GM21367 (cell line): ENCODE results near the gene CCDC57.

ENCODE experiments used
- ATAC-seq: cut with Tn5 transposase; IDR thresholded peaks from one replicate; pipeline ENCODE4 v1.9.1; 2021; ENCODE audit not compliant: unreplicated experiment

CCDC57 gene

DNA sequence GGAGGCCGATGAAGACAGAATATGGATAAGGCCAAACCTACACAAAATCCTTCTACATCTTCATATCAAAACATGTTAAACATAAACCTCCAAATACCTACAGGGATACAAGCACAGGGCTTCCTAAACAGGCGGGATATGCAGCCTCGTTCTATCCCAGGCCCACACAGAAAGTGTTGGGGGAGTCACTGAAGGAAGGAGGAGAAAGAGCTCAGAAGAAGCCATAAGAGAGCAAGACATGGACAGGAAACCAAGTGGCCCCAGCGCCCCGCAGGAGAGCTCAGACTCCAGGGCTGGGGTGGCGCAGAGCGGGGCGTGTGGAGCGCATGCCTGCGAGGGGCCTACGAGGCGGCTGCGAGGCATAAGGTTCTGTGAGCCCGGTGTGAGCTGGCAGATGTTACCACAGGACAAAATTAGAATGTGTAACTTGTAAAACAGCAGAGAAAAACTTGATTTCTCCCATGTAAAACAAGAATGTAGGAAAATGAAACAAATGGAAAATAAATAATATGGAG is 103.6 kb downstream of the CCDC57 start:
- ATAC-seq = no peak

DNA sequence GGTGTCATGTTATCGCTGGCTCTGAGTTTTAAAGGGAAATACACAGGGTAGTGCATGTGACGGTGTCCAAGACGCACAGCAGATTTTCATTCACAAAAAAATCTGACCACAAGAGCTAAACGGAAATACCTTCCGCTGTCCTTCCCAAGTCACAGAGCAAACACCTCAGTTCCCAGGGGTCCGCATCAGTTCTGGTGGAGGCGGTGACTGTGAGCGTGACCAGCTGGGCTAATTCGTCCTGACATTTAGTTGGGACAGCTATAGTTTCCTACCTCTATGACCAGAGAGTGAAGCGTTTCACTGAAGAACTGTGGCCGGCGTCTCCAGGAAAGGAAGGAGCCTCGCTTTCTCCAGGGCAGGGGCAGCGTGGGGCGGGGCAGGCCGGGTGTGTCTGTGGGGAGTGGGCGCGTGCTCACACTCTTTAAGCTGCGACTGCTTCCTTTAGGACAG is 104.1 kb downstream of the CCDC57 start:
- ATAC-seq = no peak

DNA sequence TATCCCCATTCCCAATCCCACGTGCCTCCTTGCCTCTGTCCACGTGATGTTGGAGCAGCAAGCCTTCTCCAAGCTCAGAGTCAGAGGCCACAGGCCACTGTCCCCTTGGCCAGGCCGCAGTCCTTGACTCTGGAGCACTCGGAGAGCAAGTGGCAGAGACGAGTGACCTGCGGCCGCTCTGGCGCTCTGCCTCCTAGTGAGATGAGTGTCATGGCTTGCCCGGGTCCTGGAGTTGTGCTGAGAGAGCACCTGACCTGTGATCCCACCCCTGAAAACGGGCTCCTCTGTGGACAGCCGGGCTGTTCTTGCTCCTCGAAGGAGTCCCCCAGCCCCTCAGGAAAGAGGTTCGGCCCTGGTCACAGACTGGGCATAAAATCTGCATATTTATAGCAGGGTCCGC is 104.6 kb downstream of the CCDC57 start:
- no peak for ATAC-seq

DNA sequence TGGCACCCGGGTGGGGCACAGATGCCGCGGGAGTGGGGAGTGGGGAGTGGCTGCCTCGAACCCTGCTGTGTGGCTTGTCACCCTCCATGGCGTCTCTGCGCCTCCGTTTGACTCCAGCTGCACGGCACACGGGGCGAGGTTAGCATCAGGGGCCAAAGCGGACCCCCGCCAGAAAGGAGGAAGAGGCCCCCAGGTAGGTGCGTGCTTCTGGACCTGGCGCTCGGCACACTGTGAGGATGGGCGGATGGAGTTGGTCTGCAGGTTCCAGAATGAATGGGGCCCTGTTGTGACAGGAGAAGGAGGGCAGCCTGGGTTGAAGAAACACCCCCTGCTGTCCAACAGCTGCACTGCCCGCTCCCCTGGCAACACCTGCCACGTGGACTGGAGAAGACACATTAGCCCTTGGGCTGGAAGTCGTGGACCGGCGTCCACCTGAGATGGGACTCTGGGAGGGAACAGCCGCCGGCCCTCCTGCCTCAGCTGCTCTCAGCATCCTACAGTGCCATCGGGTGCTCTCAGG is 105.2 kb downstream of the CCDC57 start:
- no peak for ATAC-seq

DNA sequence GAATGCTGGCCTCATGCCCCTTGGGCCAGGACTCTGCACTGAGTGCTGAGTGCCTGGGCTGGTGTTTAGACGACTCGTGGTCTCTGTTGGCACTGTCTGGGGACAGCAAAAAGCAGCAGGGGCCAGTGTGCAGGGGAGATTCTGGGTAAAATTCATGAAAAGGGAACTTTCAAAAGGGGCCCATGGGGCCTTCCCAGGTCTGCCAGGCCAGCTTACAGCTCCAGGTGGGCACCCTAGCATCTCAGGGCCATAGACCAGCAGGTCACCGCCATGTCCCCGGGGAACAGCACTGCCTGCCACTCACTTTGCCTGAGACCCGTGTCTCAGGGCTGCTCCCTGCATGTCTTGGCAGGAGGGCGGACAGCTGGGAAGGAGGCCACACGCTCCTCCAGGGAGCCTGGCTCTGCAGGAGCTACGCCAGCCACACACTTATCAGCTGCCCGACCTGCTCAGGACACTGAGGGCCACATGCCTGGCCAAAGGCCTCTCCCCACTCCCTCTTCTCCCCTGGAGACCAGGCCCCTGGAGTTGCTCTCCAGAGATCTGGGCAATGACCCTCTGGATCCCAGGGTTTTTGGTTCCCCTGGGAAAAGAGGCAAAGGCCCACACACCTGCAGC is 105.8 kb downstream of the CCDC57 start:
- ATAC-seq = no peak

DNA sequence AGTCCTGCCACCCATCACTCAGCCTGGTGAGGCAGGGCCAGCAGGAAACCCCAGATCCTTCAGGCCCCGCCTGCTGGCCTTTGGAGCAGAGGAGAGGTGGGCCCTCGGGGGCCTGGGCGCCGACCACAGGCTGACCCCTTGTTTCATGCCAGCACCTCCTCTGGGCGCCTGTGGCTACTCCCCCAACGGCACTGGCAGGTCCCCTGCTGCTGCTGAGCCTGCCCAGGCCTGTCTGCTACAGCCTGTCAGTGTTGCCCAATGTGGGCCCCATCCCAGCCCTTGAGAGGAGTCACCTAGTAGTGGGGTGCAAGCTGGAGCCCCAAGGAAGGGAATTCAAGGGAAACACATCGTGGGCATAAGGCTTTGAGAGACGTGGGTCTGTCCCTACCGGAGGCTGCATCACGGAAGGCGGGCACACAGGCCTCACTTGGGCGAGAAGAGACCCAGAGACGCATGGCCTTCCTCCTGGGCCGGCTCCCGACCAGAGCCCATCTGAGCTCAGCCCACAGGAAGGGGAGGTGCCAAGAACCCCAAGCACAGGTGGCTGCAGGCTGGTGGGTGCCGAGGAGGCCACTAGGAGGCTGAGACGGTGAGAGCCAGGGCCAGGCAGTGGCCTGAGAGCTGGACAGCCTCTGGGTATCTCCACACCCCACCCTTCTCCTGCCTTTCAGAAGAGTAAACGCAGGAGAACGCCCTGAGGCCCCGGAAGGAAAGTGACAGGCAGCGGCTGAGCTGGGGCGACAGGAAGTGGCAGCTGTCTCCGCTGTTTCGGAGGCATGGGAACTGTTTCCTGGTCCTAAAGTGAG is 106.6 kb downstream of the CCDC57 start:
- peak; percentile 57 for ATAC-seq

DNA sequence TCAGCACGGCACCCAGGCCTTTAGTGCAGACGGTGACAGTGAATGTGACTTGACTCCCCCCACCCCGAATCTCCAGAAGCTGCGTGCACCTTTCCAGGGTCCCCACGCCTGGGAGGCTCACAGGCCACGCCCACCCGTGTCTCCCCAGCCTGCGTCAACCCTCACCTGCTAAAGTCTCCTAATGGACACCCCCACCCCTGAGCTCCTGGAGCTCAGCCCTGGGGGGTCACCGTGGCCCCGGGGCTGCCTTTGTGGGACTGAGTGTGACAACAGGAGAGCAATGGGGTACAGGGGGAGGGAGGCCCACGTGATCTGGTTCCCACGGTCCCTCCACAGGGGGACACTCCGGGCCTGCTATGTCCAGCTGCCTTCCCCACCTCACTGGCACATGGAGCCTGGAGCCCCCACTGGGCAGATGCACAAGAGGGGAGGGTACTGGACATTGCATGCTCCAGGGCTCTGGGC is 107.2 kb downstream of the CCDC57 start:
- no peak for ATAC-seq

DNA sequence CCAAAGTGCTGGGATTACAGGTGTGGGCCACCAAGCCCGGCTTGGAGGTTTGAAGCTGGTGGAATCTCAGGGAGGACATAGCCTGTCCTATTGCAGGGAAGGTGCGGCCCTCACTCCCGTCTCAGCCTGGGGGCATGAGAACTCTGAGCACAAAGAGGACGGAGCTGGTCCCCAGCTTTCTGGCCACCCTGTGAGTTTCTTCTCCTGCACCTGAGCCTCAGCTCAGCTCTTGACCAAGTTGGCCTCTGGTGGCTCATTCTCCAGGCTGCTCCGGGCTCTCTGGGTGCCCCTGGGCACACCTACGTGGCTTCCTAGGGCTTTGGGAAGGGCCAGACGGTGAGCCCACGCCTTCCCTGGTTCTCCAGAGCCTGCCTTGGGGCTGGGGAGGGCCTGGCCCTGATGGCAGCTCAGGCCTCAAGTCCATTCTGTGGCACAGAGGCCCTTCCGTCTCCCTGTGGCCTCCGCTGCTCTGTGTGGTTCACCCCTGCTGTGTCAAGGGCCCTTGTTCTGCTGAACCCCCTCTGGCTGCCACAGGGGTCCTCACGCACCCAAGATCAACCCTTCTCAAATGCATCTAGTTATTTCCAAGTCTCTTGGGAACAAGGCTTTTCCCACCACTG is 107.7 kb downstream of the CCDC57 start:
- ATAC-seq = no peak

DNA sequence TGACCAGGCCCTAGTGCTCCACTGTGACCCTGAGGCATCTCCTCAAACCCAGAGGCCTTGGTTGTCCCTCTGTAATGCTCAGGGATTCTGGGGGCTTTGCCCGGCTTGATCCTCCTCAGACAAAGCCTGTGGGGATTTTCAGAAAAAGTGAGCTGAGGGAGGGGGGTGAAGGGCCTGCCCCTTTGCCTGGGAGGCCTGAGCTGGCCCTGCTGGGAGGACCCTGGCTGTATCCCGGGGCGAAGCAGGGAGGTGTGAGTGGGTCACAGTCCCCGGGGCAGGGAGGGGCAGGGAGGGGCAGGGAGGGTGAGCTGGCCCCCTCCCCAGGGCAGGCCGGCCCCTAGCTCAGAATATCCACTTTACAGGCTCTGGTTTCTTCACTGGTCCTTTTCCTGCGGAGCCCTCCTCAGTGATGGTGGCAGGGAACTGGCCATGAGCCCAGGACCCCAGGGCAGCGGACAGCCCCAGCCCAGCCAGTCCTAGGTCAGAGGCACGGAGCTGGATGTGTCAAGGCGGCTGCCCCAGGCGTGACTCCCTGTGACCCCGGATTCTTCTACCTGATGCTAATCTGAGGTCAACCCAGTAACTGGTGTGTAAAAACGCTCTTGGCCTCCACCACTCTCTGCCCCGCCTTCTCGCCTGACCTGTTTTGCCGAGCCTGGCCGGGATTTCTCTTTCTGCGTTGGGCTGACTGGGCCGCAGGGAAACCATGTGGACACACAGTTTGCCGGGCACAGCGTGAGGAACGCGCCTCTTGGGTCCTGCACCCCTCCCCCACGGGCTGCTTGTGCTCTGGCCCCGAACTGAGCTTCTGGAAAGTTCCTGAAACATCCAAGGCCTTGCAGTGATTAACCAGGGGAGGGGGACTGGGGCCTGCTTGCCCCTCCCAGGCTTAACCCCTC is 108.8 kb downstream of the CCDC57 start:
- ATAC-seq = no peak

DNA sequence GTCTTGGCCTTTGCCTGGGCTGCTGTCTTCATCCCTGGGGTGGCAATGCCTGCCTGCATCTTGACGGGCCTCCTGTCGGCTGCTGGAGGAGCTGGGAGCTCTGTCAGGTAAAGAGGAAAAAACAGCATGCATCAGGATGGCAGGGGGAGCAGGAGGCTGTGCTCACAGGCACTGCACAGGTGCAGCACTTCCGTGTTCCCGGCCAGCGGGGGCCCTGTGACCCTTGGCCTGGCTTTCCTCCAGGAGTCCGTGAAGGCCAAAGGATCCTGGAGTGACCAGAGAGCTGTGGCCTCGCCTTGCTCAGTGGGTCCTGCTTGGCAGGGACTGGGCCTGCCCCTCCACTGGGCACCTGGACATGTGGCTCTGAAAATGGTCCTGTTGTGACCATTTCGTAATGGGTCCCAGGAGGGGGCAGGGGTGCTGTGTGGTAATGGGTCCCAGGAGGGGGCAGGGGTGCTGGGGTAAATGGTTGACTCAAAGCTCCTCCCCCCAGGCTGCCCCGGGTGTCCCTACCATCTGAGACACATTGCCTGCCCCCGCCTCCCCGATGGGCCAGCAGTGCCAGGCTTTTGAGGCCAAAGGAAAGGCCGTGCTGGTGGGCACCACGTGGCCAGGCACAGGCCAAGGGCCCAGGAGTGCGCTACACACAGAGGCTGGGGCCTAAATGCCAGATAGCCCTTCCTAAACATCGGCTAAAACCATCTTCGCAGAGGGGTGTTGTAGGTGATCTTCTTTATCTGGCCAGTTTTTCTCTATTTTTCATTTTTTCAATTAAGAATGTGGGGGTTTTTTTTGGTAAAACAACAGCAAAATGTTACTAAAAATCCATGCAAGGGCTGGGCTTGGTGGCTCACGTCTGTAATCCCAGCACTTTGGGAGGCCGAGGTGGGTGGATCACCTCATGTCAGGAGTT is 110.6 kb downstream of the CCDC57 start:
- no peak for ATAC-seq

DNA sequence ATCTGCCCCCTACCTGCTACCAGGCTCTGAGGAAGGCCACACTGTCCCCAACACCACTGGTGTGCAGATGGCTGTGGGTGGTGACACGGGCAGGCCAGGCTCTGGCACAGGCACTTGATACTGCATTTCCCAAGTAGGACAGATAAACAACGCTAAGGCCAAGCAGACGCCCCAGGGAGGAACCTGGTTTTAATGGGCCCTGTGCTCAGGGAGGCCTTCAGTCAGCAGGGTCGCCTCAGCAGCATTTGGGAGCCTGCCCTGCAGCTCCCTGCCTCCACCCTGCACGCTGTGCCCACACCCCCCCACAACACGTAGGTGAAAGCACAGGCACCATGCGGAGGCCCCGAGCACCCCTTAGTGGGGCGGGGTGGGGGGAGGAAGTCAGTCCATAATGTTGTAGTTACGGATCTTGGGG is 111.3 kb downstream of the CCDC57 start:
- ATAC-seq = no peak

DNA sequence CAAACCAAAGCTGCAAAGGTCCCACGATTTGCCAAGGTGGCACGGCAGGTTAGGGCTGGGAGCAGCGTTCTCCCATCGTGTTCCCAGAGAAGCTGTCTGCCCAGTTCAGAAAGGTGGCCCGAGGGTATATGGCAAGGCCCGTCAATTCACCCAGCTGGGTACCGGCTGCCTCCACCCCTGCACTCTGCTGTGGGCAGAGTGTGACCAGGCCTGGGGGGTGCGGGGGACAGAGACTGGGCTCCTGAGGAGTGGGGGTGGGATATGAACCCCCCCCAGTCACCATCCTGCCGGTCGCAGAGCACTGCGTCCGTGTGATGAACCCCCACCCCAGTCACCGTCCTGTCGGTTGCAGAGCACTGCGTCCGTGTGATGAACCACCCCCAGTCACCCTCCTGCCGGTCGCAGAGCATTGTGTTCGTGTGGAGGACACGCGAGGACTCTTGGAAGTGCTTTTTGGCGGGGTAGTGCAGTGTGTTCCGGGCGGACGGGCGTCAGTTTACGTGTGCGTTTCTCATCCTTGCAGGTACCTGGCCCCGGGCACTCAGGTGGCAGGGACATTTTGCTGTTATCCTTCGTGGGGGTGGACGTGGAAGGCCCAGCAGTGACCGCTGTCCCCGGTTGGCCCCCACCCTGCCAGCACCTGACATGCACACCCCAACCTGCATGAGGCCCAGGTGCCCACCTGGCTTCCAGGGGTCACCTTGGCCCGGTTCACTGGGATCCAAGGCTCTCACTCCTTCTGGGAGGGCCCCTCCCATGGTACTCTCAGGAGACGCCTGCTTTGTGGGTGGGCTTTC is 111.9 kb downstream of the CCDC57 start:
- ATAC-seq = no peak

DNA sequence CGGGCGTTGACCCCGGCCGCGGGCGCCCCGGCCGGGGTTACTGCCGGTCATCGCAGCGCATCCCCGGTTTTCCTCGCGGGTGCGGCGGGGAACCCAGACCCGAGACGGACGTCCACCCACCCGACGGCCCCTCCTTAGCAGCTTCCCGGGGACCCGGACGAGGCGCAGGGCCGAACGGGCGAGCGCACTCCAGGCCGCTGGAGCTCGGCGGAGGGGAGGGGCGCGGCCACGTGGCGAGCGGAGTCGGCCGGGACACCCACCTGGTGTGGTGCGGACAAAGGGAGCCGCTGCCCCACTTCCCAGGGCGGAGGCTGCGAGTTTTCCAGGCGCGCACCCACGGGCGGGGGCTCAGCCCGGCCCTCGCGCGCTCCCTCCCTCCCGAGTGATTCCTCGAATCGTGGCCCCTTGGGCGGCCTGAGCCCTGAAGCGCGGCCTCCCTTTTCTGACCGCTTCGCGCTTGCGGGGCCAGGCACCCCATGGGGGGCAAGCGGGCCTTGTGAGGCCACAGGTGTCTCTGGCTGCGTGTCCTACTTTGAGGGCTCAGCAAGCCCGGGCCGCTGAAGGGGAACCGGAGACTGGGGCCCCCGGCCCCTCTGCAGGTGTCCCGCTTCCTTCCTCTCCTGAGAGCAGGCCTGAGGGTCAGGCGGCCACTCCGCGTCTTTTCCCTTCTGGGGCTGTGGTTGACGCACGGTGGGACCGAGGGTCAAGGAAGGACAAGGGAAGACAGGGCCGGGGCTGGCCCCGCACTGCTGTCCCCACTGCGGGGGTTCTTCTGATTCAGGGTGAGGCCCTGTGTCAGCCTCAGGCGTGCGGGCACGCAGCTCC is 113.5 kb downstream of the CCDC57 start:
- ATAC-seq = peak; percentile 5

DNA sequence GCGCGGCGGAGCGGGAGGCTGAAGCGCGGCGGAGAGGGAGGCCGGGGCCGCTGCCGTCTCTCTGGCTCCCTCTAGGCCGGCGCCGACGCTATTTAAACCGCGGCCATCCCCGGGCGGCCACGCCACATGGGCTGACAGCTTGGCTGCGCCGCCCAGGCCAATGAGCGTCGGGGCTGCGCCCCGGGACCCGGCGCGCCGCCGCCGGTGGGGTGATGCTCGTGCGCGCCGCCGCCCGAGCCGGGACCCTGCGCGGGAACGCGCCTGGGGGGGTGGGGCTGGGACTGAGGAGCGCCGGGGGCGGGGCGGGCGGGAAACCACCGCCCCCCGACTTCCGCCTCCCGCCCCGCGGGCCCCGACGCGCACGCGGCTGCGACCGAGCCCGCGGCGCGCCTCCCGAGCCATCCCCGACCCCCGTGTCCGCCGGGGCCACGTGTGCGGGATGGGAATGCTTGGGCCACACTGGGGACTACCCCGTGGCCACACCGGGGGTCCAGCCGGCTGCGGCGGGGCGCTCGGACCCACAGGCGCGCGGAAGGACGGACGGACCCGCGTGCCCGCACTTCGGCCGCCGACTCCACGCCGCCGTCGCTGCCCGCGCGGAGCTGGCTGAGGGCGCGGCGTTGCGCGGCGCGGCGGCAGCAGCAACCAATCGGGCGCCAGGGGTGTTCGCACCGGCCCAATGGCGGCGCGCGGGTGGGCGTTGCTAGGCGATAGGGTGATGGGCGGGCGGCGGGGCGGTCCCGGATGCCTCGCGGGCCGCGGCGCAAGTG is 114.3 kb downstream of the CCDC57 start, which contains the start of gene FASN:
FASN (minus strand) TSS at position 68 of the 770 bp plus-strand sequence. CDS start 1,791 bp downstream, outside the sequence.
- ATAC-seq = peak; percentile 51

DNA sequence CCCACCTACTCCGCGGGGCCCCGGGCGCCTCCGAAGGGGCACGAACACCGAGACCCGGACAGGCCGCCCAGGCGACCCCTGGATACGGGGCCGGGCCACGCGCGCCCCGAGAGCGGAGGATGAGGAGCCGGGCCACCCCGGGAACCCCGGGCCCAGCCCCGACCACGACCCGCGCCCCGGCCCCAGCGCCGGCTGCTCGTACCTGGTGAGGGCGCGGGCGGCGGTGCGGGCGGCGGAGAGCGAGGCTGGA is 114.8 kb downstream of the CCDC57 start:
- ATAC-seq = no peak

DNA sequence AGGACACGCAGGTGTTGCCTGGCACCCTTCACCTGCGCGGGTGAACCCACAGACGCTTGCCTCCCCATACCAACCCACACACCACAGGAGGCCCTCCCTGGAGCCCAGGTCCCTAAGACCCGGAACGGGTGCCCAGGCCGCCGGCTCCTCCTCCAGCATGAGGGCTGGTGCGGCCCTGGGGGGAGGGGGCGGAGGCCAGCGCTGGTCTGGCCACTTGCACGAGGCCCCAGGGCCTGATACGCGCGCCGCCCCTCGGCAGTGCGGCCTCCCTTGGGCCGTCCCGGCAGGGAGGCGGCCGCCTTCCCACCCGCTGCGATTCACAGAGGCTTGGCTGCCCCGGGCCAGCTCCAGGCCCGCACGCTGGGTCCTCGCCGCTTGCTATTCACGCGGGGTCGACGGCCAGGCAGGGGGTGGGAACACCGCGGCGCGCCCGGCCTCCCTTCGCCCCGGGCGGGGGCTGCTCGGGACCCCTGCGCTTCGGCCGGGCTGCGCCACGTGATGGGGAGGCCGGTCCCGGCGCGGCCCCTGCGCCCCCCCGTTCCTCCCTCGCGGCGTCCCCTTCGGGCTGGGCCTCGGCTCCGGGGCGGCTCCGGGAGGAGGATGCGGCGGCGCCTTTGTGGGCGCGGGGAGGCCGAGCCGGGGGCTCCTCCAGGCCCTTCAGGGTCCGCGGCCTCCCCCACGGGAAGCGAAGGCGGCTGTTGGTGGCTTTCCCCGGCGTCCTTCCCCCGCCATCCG is 115.3 kb downstream of the CCDC57 start:
- ATAC-seq = no peak
